H1 (cell line): Measurements from ENCODE around the gene IL13. TPM values are rescaled to one million over a fixed set of nuclear protein-coding genes. Genes with fewer than 3 reads are reported as not detected.

Source experiments
- CTCF ChIA-PET: fragments of 300-600 bp; sonication (Branson Sonifier 250); formaldehyde crosslinking; loops from one replicate; lab custom pipeline; 2021; ENCODE audit not compliant: partially characterized antibody; lab: Charles Lee
- POLR2A ChIA-PET: fragments of 300-600 bp; sonication (Branson Sonifier 250); formaldehyde crosslinking; loops from one replicate; lab custom pipeline; 2021; ENCODE audit warnings: inconsistent platforms; ENCODE audit not compliant: partially characterized antibody; lab: Charles Lee
- DNase-seq, 2 experiments: peaks; one replicate each; pipeline versions ENCODE4 v3.0.0 to v3.0.0-alpha.2; 2010 to 2022; ENCODE audit warnings: low spot score in 2 of 2, low read depth in 1 of 2, mixed read lengths in 1 of 2
- FAIRE-seq: peaks from 2 replicates; lab custom pipeline; 2011; peaks lifted over from hg19 to GRCh38; lab: Jason Lieb, UNC
- H2AFZ ChIP-seq: 2 replicates; pipeline ENCODE4 v1.8.1; 2012; ENCODE audit warnings: low read length, inconsistent platforms
- H2AK5ac ChIP-seq: 2 replicates; pipeline ENCODE4 v1.6.1; 2013; ENCODE audit warnings: low read depth, low read length
- H2BK120ac ChIP-seq: replicated peaks from 2 replicates; pipeline ENCODE3; 2013; ENCODE audit warnings: low read depth, low read length, inconsistent platforms
- H2BK12ac ChIP-seq: 2 replicates; pipeline ENCODE4 v1.6.1; 2013; ENCODE audit warnings: low read depth, low read length
- H2BK15ac ChIP-seq: 2 replicates; pipeline ENCODE4 v1.6.1; 2013; ENCODE audit warnings: low read length
- H2BK20ac ChIP-seq: 2 replicates; pipeline ENCODE4 v1.6.1; 2013; ENCODE audit warnings: low read length
- H2BK5ac ChIP-seq: 2 replicates; pipeline ENCODE4 v1.6.1; 2013; ENCODE audit warnings: low read depth, low read length
- H3K14ac ChIP-seq: 2 replicates; pipeline ENCODE4 v1.6.1; 2013; ENCODE audit warnings: inconsistent platforms; ENCODE audit not compliant: insufficient read length
- H3K18ac ChIP-seq: 2 replicates; pipeline ENCODE4 v1.6.1; 2013; ENCODE audit warnings: low read length; ENCODE audit errors: extremely low read depth
- H3K23ac ChIP-seq: 2 replicates; pipeline ENCODE4 v1.6.1; 2013; ENCODE audit warnings: inconsistent platforms; ENCODE audit not compliant: insufficient read length
- H3K23me2 ChIP-seq: 2 replicates; pipeline ENCODE4 v1.6.1; 2013; ENCODE audit warnings: low read depth, low read length
- H3K27ac ChIP-seq: 2 replicates; pipeline ENCODE4 v1.6.1; 2011; ENCODE audit warnings: low read depth, low read length, inconsistent platforms
- H3K27me3 ChIP-seq, 4 experiments: replicated peaks in 1 of 4; 1 replicate in 1 of 4; 2 replicates in 3 of 4; pipeline versions ENCODE4 v1.6.1 to v1.8.1; 2011 to 2013; ENCODE audit warnings: low read length in 3 of 4, mild to moderate bottlenecking in 3 of 4, inconsistent platforms in 2 of 4, mixed read lengths in 2 of 4, moderate library complexity in 1 of 4; ENCODE audit not compliant: control insufficient read depth in 3 of 4, insufficient read depth in 3 of 4; ENCODE audit errors: extremely low read depth in 1 of 4
- H3K36me3 ChIP-seq, 4 experiments: 2 replicates each; pipeline versions ENCODE4 v1.6.1 to v1.8.1; 2011 to 2013; ENCODE audit warnings: mild to moderate bottlenecking in 4 of 4, low read length in 3 of 4, moderate library complexity in 2 of 4, control low read depth in 1 of 4, inconsistent platforms in 1 of 4; ENCODE audit not compliant: insufficient read depth in 4 of 4, control insufficient read depth in 2 of 4
- H3K4ac ChIP-seq: replicated peaks from 2 replicates; pipeline ENCODE3; 2013; ENCODE audit warnings: low read length, low read depth, mixed read lengths, inconsistent platforms; ENCODE audit not compliant: insufficient read length
- H3K4me1 ChIP-seq, 4 experiments: replicated peaks in 1 of 4; 1 replicate in 1 of 4; 2 replicates in 3 of 4; pipeline versions ENCODE4 v1.6.1 to v1.8.1; 2011 to 2013; ENCODE audit warnings: low read length in 3 of 4, inconsistent platforms in 2 of 4, mixed read lengths in 1 of 4; ENCODE audit not compliant: insufficient read depth in 4 of 4, control insufficient read depth in 3 of 4
- H3K4me2 ChIP-seq, 2 experiments: 2 replicates each; pipeline versions ENCODE4 v1.6.1 to v1.8.1; 2011 to 2013; ENCODE audit warnings: low read depth in 2 of 2, low read length in 2 of 2, control low read depth in 1 of 2, inconsistent platforms in 1 of 2, mild to moderate bottlenecking in 1 of 2; ENCODE audit not compliant: insufficient read depth in 1 of 2
- H3K4me3 ChIP-seq, 4 experiments: fragments of 200-600, 300-600 bp in 1 of 4; sonication (generic), shearing (Covaris generic), sonication (Bioruptor Twin) in 1 of 4; 2 replicates each; pipeline versions ENCODE4 v1.5.1 to v1.8.1; 2011 to 2016; ENCODE audit warnings: low read length in 4 of 4, low read depth in 3 of 4, control low read depth in 2 of 4, inconsistent platforms in 2 of 4, mild to moderate bottlenecking in 2 of 4, mixed read lengths in 1 of 4, moderate library complexity in 1 of 4; ENCODE audit not compliant: insufficient read depth in 2 of 4; ENCODE audit errors: extremely low read depth in 1 of 4
- H3K56ac ChIP-seq: replicated peaks from 2 replicates; pipeline ENCODE3; 2013; ENCODE audit warnings: low read depth, mild to moderate bottlenecking, mixed read lengths, low read length, inconsistent platforms; ENCODE audit not compliant: insufficient read length
- H3K79me1 ChIP-seq: 2 replicates; pipeline ENCODE4 v1.6.1; 2013; ENCODE audit warnings: low read depth, low read length, control low read depth
- H3K79me2 ChIP-seq, 2 experiments: 2 replicates each; pipeline versions ENCODE4 v1.6.1 to v1.8.1; 2012 to 2013; ENCODE audit warnings: low read length in 2 of 2, mild to moderate bottlenecking in 2 of 2, inconsistent platforms in 1 of 2; ENCODE audit not compliant: insufficient read depth in 2 of 2, control insufficient read depth in 1 of 2
- H3K9ac ChIP-seq, 4 experiments: replicated peaks in 1 of 4; 1 replicate in 1 of 4; 2 replicates in 3 of 4; pipeline versions ENCODE4 v1.6.1 to v1.8.1; 2011 to 2013; ENCODE audit warnings: low read depth in 3 of 4, low read length in 3 of 4, control low read depth in 2 of 4, mild to moderate bottlenecking in 2 of 4, moderate library complexity in 2 of 4, inconsistent platforms in 1 of 4; ENCODE audit errors: extremely low read depth in 1 of 4
- H3K9me3 ChIP-seq, 2 experiments: 2 replicates each; pipeline versions ENCODE4 v1.6.1 to v1.8.1; 2012 to 2013; ENCODE audit warnings: mild to moderate bottlenecking in 2 of 2, moderate library complexity in 2 of 2, control low read depth in 1 of 2, inconsistent platforms in 1 of 2, low read depth in 1 of 2, low read length in 1 of 2, mixed read lengths in 1 of 2; ENCODE audit not compliant: insufficient read depth in 2 of 2
- H4K20me1 ChIP-seq, 2 experiments: replicated peaks in 1 of 2; 2 replicates each; pipeline versions ENCODE3 to v1.8.1; 2011 to 2013; ENCODE audit warnings: inconsistent platforms in 2 of 2, low read length in 2 of 2, mild to moderate bottlenecking in 1 of 2; ENCODE audit not compliant: insufficient read depth in 2 of 2, control insufficient read depth in 1 of 2
- H4K5ac ChIP-seq: 2 replicates; pipeline ENCODE4 v1.6.1; 2013; ENCODE audit warnings: low read length, low read depth, mixed read lengths, inconsistent platforms; ENCODE audit not compliant: insufficient read length
- H4K8ac ChIP-seq: 2 replicates; pipeline ENCODE4 v1.8.0; 2013; ENCODE audit warnings: mild to moderate bottlenecking, moderate library complexity, low read length, inconsistent platforms; ENCODE audit not compliant: insufficient read depth; ENCODE audit errors: extremely low read depth
- H4K91ac ChIP-seq: replicated peaks from 2 replicates; pipeline ENCODE3; 2013; ENCODE audit warnings: low read length, mixed read lengths, inconsistent platforms; ENCODE audit not compliant: insufficient read length
- CEBPB ChIP-seq: IDR thresholded peaks from 2 replicates; pipeline ENCODE4 v1.6.1; 2012; ENCODE audit warnings: low read depth, low read length
- CHD1 ChIP-seq: IDR thresholded peaks from 2 replicates; pipeline ENCODE4 v1.6.1; 2012; ENCODE audit warnings: low read depth, low read length, improper control_type of control experiment
- CHD2 ChIP-seq: IDR thresholded peaks from 2 replicates; pipeline ENCODE4 v1.6.1; 2012; ENCODE audit warnings: low read length, improper control_type of control experiment
- CTBP2 ChIP-seq: IDR thresholded peaks from 2 replicates; pipeline ENCODE4 v1.7.0; 2011; ENCODE audit warnings: borderline replicate concordance, mild to moderate bottlenecking, moderate library complexity, mixed read lengths, low read length; ENCODE audit not compliant: insufficient read depth, insufficient read length
- HDAC6 ChIP-seq: IDR thresholded peaks from one replicate; pipeline ENCODE4 v1.7.1; 2012; ENCODE audit warnings: low read depth, mild to moderate bottlenecking, inconsistent platforms, low read length, moderate library complexity
- RAD21 ChIP-seq, 2 experiments: IDR thresholded peaks in 1 of 2; conservative IDR thresholded peaks in 1 of 2; 2 replicates each; pipeline ENCODE4 v1.6.1; 2011; ENCODE audit warnings: low read depth in 2 of 2, low read length in 2 of 2, improper control_type of control experiment in 1 of 2, inconsistent platforms in 1 of 2, mild to moderate bottlenecking in 1 of 2, moderate library complexity in 1 of 2
- TBP ChIP-seq: IDR thresholded peaks from 2 replicates; pipeline ENCODE4 v1.6.1; 2011; ENCODE audit warnings: low read depth, low read length, improper control_type of control experiment
- ZNF274 ChIP-seq: IDR thresholded peaks from 2 replicates; pipeline ENCODE4 v1.7.0; 2012; ENCODE audit warnings: low read length, borderline replicate concordance; ENCODE audit errors: extremely low read depth
- polyA plus RNA-seq, 7 experiments: library from polyadenylated mRNA; depleted of rRNA in 3 of 7; stranded (reverse) in 5 of 7; unstranded in 2 of 7; fragments of >200 nt in 5 of 7; fragments of 200-250 nt in 2 of 7; gene quantifications; 1 replicate in 5 of 7; 2 replicates in 1 of 7; 4 replicates in 1 of 7; pipeline versions ENCODE4 v1.2.1 to v1.2.3, GENCODE V29; 2011 to 2013; ENCODE audit warnings: missing spikeins in 2 of 7, mixed read lengths in 2 of 7
- total RNA-seq: library from RNA; stranded (reverse); fragmentation: NEBNext Ultra II Directional; extraction: Animal tissue kit (Norgen Biotek cat#: 25700); gene quantifications from 2 replicates; pipeline ENCODE4 v1.2.1, GENCODE V29; 2021
- TF ChIP-seq, protein P1 (sequence below): IDR thresholded peaks from 2 replicates; pipeline ENCODE4 v1.6.1; 2012; ENCODE audit warnings: inconsistent platforms
- TF ChIP-seq, protein P2 (sequence below): IDR thresholded peaks from 2 replicates; pipeline ENCODE4 v1.6.1; 2011; ENCODE audit warnings: low read length, improper control_type of control experiment

Gene IL13
- total and polyA plus RNA-seq, 2 of the 8 experiments (the other 6 are each of a cell fraction or from before 2014, with no cell fraction given), result not detected

DNA sequence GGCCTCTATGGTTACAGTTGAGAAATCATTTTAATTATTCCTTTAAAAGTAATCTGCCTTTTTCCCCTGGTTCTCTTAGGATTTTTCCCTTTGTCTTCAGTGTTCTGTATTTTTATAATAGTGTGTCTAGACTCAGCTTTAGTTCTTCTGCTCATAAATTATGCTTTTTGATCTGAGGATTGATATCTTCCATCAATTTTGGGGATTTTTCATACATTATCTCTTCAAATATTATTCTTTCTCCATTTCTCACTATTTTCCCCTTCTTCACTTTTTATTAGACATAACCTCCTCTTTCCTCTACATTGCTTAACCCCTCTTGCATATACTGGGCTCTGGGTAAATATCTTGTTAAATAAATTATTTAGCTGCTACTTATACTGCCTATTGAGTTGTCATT is 36.3 kb upstream of the IL13 start:
- FAIRE-seq (no peak), DNase-seq (no peak)
- peaks cover 0 to 15% (median 4%) of the 10 kb centered on the region in 4 experiments; a peak in 2 of 8 replicates for H3K36me3 ChIP-seq
- H2AK5ac ChIP-seq, result no peak overlapping the region
- no peak overlapping the region for H4K8ac ChIP-seq
- H4K91ac ChIP-seq, result no peak overlapping the region
- no peak overlapping the region for H2AFZ ChIP-seq
- H3K23me2 ChIP-seq, result no peaks in the 10 kb centered on the region
- no peaks in the 10 kb centered on the region for H3K9me3 ChIP-seq
- H3K4me2 ChIP-seq, result no peak overlapping the region
- no peaks in the 10 kb centered on the region for H3K79me2 ChIP-seq
- H3K4me1 ChIP-seq, result no peaks in the 10 kb centered on the region
- H3K4me3 ChIP-seq, result no peak overlapping the region
- H3K14ac ChIP-seq, result no peak overlapping the region
- H2BK120ac ChIP-seq, result no peak overlapping the region
- POLR2A ChIA-PET, result no interaction called here
- H3K27me3 ChIP-seq, result no peaks in the 10 kb centered on the region
- H3K27ac ChIP-seq, result no peak overlapping the region
- H4K5ac ChIP-seq, result no peak overlapping the region
- no peak overlapping the region for H3K23ac ChIP-seq
- no peaks in the 10 kb centered on the region for H3K79me1 ChIP-seq
- H3K18ac ChIP-seq, result no peak overlapping the region
- TF ChIP-seq CEBPB (no peak), HDAC6 (no peak), CHD2 (no peak), CHD1 (no peak), ZNF274 (no peak), TBP (no peak), RAD21 (IDR thresholded peaks at IDR 0.05 in 1 of 2, conservative IDR thresholded peaks at IDR 0.05 in 1 of 2; ENCODE audit: low read depth in 2 of 2, low read length in 2 of 2) (no peak), CTBP2 (no peak)
- TF ChIP-seq, protein P1, sequence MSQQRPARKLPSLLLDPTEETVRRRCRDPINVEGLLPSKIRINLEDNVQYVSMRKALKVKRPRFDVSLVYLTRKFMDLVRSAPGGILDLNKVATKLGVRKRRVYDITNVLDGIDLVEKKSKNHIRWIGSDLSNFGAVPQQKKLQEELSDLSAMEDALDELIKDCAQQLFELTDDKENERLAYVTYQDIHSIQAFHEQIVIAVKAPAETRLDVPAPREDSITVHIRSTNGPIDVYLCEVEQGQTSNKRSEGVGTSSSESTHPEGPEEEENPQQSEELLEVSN, result no peak
- TF ChIP-seq, protein P2, sequence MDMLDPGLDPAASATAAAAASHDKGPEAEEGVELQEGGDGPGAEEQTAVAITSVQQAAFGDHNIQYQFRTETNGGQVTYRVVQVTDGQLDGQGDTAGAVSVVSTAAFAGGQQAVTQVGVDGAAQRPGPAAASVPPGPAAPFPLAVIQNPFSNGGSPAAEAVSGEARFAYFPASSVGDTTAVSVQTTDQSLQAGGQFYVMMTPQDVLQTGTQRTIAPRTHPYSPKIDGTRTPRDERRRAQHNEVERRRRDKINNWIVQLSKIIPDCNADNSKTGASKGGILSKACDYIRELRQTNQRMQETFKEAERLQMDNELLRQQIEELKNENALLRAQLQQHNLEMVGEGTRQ, result no peak
- H3K4ac ChIP-seq, result no peak overlapping the region
- no peak overlapping the region for H3K9ac ChIP-seq
- no peaks in the 10 kb centered on the region for H4K20me1 ChIP-seq
- no peak overlapping the region for H2BK5ac ChIP-seq
- CTCF ChIA-PET, result interaction anchor here (0.5 to 0.6 kb wide), 2 partner anchors 32 to 1045 kb away, joined by 3 read pairs; no protein-coding TSS in a partner anchor
- no peak overlapping the region for H2BK20ac ChIP-seq
- no peak overlapping the region for H2BK15ac ChIP-seq
- H2BK12ac ChIP-seq, result no peak overlapping the region
- no peak overlapping the region for H3K56ac ChIP-seq
